ENCODE data around the gene FSIP1.
A peak's percentile ranks its signal among the peaks of the same experiment; 100 is the strongest.

Gene FSIP1

DNA sequence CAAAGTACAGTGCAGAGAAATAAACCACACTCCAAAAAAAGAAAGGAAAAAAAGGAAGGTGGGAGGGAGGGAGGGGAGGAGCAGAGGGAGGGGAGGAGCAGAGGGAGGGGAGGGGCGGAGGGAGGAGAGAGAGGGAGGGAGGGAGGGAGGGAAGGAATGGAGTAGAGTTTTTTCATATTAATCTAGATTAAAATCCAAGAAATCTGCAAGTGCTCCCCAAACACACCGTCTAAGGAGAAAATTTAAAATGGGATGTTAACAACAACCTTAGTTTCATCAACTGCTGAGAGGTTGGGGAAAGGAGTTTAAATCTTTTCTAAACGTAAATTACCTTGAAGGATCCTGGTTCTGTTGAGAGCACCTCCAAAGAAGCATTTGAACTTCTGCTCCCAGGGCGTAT is 6.6 kb downstream of the FSIP1 start:
- TF ChIP-seq POLR2A (IDR thresholded peaks at IDR 0.05; ENCODE audit: low read depth, low read length) = no peak
- TF ChIP-seq POLR2AphosphoS5 (IDR thresholded peaks at IDR 0.05; ENCODE audit: low read depth, low read length) = no peak
- no peak for TF ChIP-seq POU2F2 (IDR thresholded peaks at IDR 0.05; ENCODE audit: low read depth, low read length)
- no peak for TF ChIP-seq SPI1 (IDR thresholded peaks at IDR 0.05; ENCODE audit: low read depth, low read length)
- no peak for TF ChIP-seq PAX5 (IDR thresholded peaks at IDR 0.05; ENCODE audit: insufficient read depth, low read length, severe bottlenecking)
- TF ChIP-seq TAF1 (IDR thresholded peaks at IDR 0.05; ENCODE audit: low read depth, low read length) = no peak
- no peak for DNase-seq (ENCODE audit: insufficient read length, low spot score)
- FAIRE-seq = no peak

GRCh38 chr15:39774688-39775267 is 7.9 kb downstream of the FSIP1 start:
- TF ChIP-seq POU2F2 (IDR thresholded peaks at IDR 0.05; ENCODE audit: low read depth, low read length) = no peak
- TF ChIP-seq TAF1 (IDR thresholded peaks at IDR 0.05; ENCODE audit: low read depth, low read length) = no peak
- TF ChIP-seq SPI1 (IDR thresholded peaks at IDR 0.05; ENCODE audit: low read depth, low read length) = no peak
- TF ChIP-seq PAX5 (IDR thresholded peaks at IDR 0.05; ENCODE audit: insufficient read depth, low read length, severe bottlenecking) = no peak
- no peak for TF ChIP-seq POLR2A (IDR thresholded peaks at IDR 0.05; ENCODE audit: low read depth, low read length)
- no peak for TF ChIP-seq POLR2AphosphoS5 (IDR thresholded peaks at IDR 0.05; ENCODE audit: low read depth, low read length)
- FAIRE-seq = peak; percentile 33
- DNase-seq (ENCODE audit: insufficient read length, low spot score) = no peak

DNA sequence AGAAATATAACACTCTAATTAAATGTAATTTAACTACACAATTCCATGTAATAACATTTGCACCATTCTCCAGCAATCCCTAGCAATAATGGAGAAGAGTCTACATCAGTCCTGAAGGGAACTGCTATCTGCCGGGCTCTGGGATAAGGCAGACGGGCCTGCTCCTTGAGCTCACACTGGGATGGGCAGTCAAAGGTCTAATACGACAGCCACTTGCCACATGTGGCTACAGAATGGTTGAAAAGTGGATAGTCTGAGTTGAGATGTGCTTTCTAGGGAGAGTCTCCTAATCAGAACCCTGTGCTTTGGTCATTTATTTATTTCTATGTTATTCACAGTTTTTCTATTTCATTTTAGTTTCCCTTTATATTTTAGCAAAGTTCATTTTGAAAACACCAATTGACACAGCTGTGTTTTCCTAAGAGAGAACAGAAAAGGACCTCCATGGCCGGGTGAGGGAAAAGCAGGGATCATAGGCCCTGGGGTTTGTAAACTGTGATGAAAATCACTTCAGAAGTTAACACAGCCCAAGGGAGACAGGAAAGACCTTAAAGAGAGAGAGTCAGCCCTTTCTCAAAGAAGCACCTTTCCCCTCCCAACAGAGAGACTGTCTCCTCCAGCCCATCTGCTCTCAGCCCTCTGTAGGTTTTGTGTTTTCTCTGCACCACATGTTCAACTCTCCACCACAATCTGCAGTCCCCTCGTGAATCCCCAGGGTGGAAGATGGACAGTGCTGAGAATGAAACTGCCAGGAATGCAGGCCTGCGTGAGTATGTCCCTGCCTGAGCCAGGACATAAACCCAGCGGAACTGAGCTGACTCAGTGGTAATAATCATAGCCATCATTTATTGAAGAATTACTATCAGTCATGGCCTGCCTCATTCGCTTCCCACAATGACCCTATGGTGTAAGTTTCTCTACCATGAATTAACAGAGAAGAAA is 11.6 kb downstream of the FSIP1 start:
- TF ChIP-seq POU2F2 (IDR thresholded peaks at IDR 0.05; ENCODE audit: low read depth, low read length) (no peak), POLR2AphosphoS5 (IDR thresholded peaks at IDR 0.05; ENCODE audit: low read depth, low read length) (no peak), TAF1 (IDR thresholded peaks at IDR 0.05; ENCODE audit: low read depth, low read length) (no peak), POLR2A (IDR thresholded peaks at IDR 0.05; ENCODE audit: low read depth, low read length) (no peak), PAX5 (IDR thresholded peaks at IDR 0.05; ENCODE audit: insufficient read depth, low read length, severe bottlenecking) (no peak), SPI1 (IDR thresholded peaks at IDR 0.05; ENCODE audit: low read depth, low read length) (no peak)
- no peak for DNase-seq (ENCODE audit: insufficient read length, low spot score)
- no peak for FAIRE-seq

DNA sequence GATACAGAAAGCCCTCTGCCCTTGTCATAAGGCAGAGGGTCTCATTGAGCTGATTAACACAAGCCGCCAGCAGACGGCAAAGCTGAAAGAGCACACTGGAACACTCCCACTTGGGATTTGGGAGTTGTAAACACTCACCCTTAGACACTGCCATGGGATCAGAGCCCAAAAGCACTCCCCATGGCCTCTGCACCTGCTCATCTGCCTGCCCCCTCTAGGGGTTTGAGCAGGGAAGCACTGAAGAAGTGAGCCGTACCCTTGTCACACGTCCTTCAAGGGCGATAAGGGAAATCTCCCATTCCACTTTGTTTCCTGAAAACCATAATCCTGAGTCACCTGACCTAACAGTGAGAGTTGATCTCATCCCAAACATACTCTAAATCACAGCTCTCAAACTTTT is 14.7 kb downstream of the FSIP1 start:
- TF ChIP-seq SPI1 (IDR thresholded peaks at IDR 0.05; ENCODE audit: low read depth, low read length) = no peak
- TF ChIP-seq POLR2A (IDR thresholded peaks at IDR 0.05; ENCODE audit: low read depth, low read length) = no peak
- no peak for TF ChIP-seq POLR2AphosphoS5 (IDR thresholded peaks at IDR 0.05; ENCODE audit: low read depth, low read length)
- no peak for TF ChIP-seq POU2F2 (IDR thresholded peaks at IDR 0.05; ENCODE audit: low read depth, low read length)
- TF ChIP-seq PAX5 (IDR thresholded peaks at IDR 0.05; ENCODE audit: insufficient read depth, low read length, severe bottlenecking) = no peak
- TF ChIP-seq TAF1 (IDR thresholded peaks at IDR 0.05; ENCODE audit: low read depth, low read length) = no peak
- DNase-seq (ENCODE audit: insufficient read length, low spot score) (no peak), FAIRE-seq (peak; percentile 16)

DNA sequence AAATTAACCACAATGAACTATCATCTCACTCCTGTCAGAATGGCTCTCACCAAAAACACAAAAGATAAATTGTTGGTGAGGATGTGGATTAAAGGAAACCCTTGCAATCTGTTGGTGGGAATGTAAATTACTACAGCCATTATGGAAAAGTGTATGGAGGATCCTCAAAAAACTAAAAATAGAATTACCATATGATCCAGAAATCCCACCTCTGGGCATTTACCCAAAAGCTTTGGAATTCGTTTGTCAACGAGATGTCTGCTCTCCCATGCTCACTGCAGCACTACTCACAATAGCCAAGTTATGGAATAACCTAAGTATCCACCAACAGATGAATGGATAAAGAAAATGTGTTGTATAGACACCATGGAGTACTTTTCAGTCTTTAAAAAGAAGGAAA is 21.6 kb downstream of the FSIP1 start:
- DNase-seq (ENCODE audit: insufficient read length, low spot score) (no peak), FAIRE-seq (no peak)
- TF ChIP-seq SPI1 (IDR thresholded peaks at IDR 0.05; ENCODE audit: low read depth, low read length) = no peak
- no peak for TF ChIP-seq POLR2A (IDR thresholded peaks at IDR 0.05; ENCODE audit: low read depth, low read length)
- TF ChIP-seq TAF1 (IDR thresholded peaks at IDR 0.05; ENCODE audit: low read depth, low read length) = no peak
- TF ChIP-seq POU2F2 (IDR thresholded peaks at IDR 0.05; ENCODE audit: low read depth, low read length) = no peak
- no peak for TF ChIP-seq POLR2AphosphoS5 (IDR thresholded peaks at IDR 0.05; ENCODE audit: low read depth, low read length)
- TF ChIP-seq PAX5 (IDR thresholded peaks at IDR 0.05; ENCODE audit: insufficient read depth, low read length, severe bottlenecking) = no peak

DNA sequence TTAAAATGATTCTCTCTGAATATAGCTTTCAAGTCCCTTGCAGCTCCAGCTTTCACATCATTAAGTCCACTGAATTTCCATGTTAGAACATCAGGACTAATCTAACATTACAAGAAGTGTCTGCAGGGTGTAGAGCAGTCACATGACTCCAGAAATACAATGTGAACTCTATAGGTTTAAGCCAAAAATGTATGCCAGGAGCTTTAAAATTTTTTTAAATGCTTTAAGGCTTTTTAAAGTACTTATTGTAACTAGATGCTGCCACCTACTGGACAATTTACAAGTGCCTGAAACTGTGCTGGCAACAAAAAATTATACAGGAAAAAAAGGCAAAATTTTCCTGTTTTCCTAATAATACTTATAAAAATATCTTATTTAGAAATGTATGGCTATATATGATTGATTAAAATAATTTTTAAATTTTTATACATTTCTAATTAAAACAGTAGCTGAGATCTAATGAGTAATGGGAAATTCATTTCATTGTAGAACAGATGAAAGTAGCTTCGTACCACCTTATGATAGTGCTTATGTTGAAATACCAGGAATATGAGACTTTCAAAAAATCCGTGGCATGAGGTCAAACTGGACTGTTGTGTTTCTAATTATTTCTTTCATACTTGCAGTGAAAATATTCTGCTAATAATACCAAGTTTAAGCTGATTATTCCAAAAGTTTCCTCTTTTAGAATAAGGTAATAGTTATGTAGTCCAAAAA is 25.7 kb downstream of the FSIP1 start:
- FAIRE-seq (no peak), DNase-seq (ENCODE audit: insufficient read length, low spot score) (no peak)
- TF ChIP-seq POLR2A (IDR thresholded peaks at IDR 0.05; ENCODE audit: low read depth, low read length) (no peak), POU2F2 (IDR thresholded peaks at IDR 0.05; ENCODE audit: low read depth, low read length) (no peak), TAF1 (IDR thresholded peaks at IDR 0.05; ENCODE audit: low read depth, low read length) (no peak), PAX5 (IDR thresholded peaks at IDR 0.05; ENCODE audit: insufficient read depth, low read length, severe bottlenecking) (no peak), SPI1 (IDR thresholded peaks at IDR 0.05; ENCODE audit: low read depth, low read length) (no peak), POLR2AphosphoS5 (IDR thresholded peaks at IDR 0.05; ENCODE audit: low read depth, low read length) (no peak)

- FAIRE-seq = no peak
- TF ChIP-seq TAF1 (IDR thresholded peaks at IDR 0.05; ENCODE audit: low read depth, low read length) (no peak), POU2F2 (IDR thresholded peaks at IDR 0.05; ENCODE audit: low read depth, low read length) (no peak), POLR2AphosphoS5 (IDR thresholded peaks at IDR 0.05; ENCODE audit: low read depth, low read length) (no peak)
Observed at GRCh38 chr15:39752991-39753390, 29.6 kb downstream of the FSIP1 start.

GRCh38 chr15:39752246-39752645 is 30.4 kb downstream of the FSIP1 start:
- DNase-seq (ENCODE audit: insufficient read length, low spot score) = no peak
- TF ChIP-seq TAF1 (IDR thresholded peaks at IDR 0.05; ENCODE audit: low read depth, low read length) (no peak), POU2F2 (IDR thresholded peaks at IDR 0.05; ENCODE audit: low read depth, low read length) (no peak), PAX5 (IDR thresholded peaks at IDR 0.05; ENCODE audit: insufficient read depth, low read length, severe bottlenecking) (no peak), SPI1 (IDR thresholded peaks at IDR 0.05; ENCODE audit: low read depth, low read length) (no peak), POLR2A (IDR thresholded peaks at IDR 0.05; ENCODE audit: low read depth, low read length) (no peak), POLR2AphosphoS5 (IDR thresholded peaks at IDR 0.05; ENCODE audit: low read depth, low read length) (no peak)
- no peak for FAIRE-seq

More at GRCh38 chr15:39752991-39753390, 29.6 kb downstream of the FSIP1 start:
- DNase-seq (ENCODE audit: insufficient read length, low spot score) = no peak

DNA sequence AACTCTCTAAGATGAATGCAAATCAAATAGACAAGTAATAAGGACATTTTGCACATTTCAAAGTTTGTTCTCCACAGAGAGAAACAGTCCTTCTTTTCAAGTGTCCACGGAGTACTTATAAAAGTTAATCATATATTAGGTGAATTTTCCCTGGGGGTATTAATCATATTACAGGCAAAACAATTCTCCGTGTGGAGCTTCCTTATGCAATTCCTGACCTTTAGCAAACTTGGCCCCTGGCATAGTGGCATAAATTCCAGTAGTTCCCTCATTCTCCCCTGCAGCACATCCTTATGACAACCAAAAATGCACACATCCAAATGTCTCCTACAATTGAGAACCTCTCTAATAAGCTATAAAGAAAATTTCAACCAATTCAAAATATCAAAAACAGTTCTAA is 34.4 kb downstream of the FSIP1 start:
- no peak for DNase-seq (ENCODE audit: insufficient read length, low spot score)
- FAIRE-seq = no peak
- TF ChIP-seq TAF1 (IDR thresholded peaks at IDR 0.05; ENCODE audit: low read depth, low read length) (no peak), POLR2A (IDR thresholded peaks at IDR 0.05; ENCODE audit: low read depth, low read length) (no peak), PAX5 (IDR thresholded peaks at IDR 0.05; ENCODE audit: insufficient read depth, low read length, severe bottlenecking) (no peak), POU2F2 (IDR thresholded peaks at IDR 0.05; ENCODE audit: low read depth, low read length) (no peak), POLR2AphosphoS5 (IDR thresholded peaks at IDR 0.05; ENCODE audit: low read depth, low read length) (no peak), SPI1 (IDR thresholded peaks at IDR 0.05; ENCODE audit: low read depth, low read length) (no peak)
